ENCODE measurements around the gene SVOP. TPM values are rescaled to one million over a fixed set of nuclear protein-coding genes. Genes with fewer than 3 reads are reported as not detected.

The SVOP gene
- total and polyA plus RNA-seq, 2 donors from 2014 or later: 0.04 TPM; not detected in 1

- H3K9ac ChIP-seq (ENCODE audit: low read length in 3 of 3): no peak overlapping the region
- no peaks in the 10 kb centered on the region for H3K36me3 ChIP-seq (ENCODE audit: control insufficient read depth in 2 of 3, insufficient read depth in 3 of 3, low read length in 3 of 3)
- H3K4me3 ChIP-seq (ENCODE audit: low read length in 3 of 3): no peak overlapping the region
- FAIRE-seq: no peak
- intact Hi-C loops (cut with DNase I): no loop called here
- DNase-seq: no peak
- TF ChIP-seq, protein P1, sequence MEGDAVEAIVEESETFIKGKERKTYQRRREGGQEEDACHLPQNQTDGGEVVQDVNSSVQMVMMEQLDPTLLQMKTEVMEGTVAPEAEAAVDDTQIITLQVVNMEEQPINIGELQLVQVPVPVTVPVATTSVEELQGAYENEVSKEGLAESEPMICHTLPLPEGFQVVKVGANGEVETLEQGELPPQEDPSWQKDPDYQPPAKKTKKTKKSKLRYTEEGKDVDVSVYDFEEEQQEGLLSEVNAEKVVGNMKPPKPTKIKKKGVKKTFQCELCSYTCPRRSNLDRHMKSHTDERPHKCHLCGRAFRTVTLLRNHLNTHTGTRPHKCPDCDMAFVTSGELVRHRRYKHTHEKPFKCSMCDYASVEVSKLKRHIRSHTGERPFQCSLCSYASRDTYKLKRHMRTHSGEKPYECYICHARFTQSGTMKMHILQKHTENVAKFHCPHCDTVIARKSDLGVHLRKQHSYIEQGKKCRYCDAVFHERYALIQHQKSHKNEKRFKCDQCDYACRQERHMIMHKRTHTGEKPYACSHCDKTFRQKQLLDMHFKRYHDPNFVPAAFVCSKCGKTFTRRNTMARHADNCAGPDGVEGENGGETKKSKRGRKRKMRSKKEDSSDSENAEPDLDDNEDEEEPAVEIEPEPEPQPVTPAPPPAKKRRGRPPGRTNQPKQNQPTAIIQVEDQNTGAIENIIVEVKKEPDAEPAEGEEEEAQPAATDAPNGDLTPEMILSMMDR (IDR thresholded peaks at IDR 0.05; ENCODE audit: borderline replicate concordance, extremely low read depth, insufficient read depth): no peak
- no peaks in the 10 kb centered on the region for H3K4me1 ChIP-seq (ENCODE audit: control insufficient read depth in 2 of 3, insufficient read depth in 2 of 3, low read depth in 1 of 3, low read length in 3 of 3)
- no peaks in the 10 kb centered on the region for H3K27me3 ChIP-seq (ENCODE audit: control insufficient read depth, insufficient read depth, low read length)
- no peaks in the 10 kb centered on the region for H3K9me3 ChIP-seq (ENCODE audit: control insufficient read depth in 2 of 3, insufficient read depth in 1 of 3, low read length in 3 of 3)
- no peak overlapping the region for H3K27ac ChIP-seq (ENCODE audit: low read depth in 2 of 2, low read length in 2 of 2)
Observed at GRCh38 chr12:108930756-108931155, 90.1 kb downstream of the SVOP start.

DNA sequence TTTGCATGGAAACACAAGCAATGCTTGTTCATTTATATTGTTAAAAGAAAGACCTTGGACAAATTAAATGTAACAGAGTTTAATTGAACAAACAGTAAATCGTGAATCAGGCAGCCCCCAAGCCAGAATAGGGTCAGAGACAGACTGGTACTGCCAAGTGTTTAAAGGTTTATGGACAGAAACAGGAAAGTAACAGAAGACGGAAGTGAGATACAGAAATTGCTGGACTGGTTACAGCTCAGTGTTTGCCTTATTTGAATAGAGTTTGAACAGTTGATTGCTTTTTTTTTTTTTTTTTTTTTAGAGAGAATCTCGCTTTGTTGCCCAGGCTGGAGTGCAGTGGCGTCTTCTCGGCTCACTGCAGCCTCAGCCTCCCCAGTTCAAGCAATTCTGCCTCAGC is 90.7 kb downstream of the SVOP start:
- no peaks in the 10 kb centered on the region for H3K36me3 ChIP-seq (ENCODE audit: control insufficient read depth in 2 of 3, insufficient read depth in 3 of 3, low read length in 3 of 3)
- TF ChIP-seq, protein P1 (IDR thresholded peaks at IDR 0.05; ENCODE audit: borderline replicate concordance, extremely low read depth, insufficient read depth): no peak
- no peak overlapping the region for H3K4me3 ChIP-seq (ENCODE audit: low read length in 3 of 3)
- FAIRE-seq (no peak), DNase-seq (no peak)
- intact Hi-C loops (cut with DNase I): no loop called here
- no peak overlapping the region for H3K27ac ChIP-seq (ENCODE audit: low read depth in 2 of 2, low read length in 2 of 2)
- no peaks in the 10 kb centered on the region for H3K4me1 ChIP-seq (ENCODE audit: control insufficient read depth in 2 of 3, insufficient read depth in 2 of 3, low read depth in 1 of 3, low read length in 3 of 3)
- H3K27me3 ChIP-seq (ENCODE audit: control insufficient read depth, insufficient read depth, low read length): no peaks in the 10 kb centered on the region
- no peak overlapping the region for H3K9ac ChIP-seq (ENCODE audit: low read length in 3 of 3)
- no peaks in the 10 kb centered on the region for H3K9me3 ChIP-seq (ENCODE audit: control insufficient read depth in 2 of 3, insufficient read depth in 1 of 3, low read length in 3 of 3)

- no peak for DNase-seq
- intact Hi-C loops (cut with DNase I): no loop called here
- no peaks in the 10 kb centered on the region for H3K4me1 ChIP-seq (ENCODE audit: control insufficient read depth in 2 of 3, insufficient read depth in 2 of 3, low read depth in 1 of 3, low read length in 3 of 3)
- TF ChIP-seq, protein P1 (IDR thresholded peaks at IDR 0.05; ENCODE audit: borderline replicate concordance, extremely low read depth, insufficient read depth): no peak
- H3K27me3 ChIP-seq (ENCODE audit: control insufficient read depth, insufficient read depth, low read length): no peaks in the 10 kb centered on the region
- no peaks in the 10 kb centered on the region for H3K9me3 ChIP-seq (ENCODE audit: control insufficient read depth in 2 of 3, insufficient read depth in 1 of 3, low read length in 3 of 3)
- no peak overlapping the region for H3K4me3 ChIP-seq (ENCODE audit: low read length in 3 of 3)
- H3K36me3 ChIP-seq (ENCODE audit: control insufficient read depth in 2 of 3, insufficient read depth in 3 of 3, low read length in 3 of 3): no peaks in the 10 kb centered on the region
- no peak overlapping the region for H3K27ac ChIP-seq (ENCODE audit: low read depth in 2 of 2, low read length in 2 of 2)
- no peak overlapping the region for H3K9ac ChIP-seq (ENCODE audit: low read length in 3 of 3)
- no peak for FAIRE-seq
Observed at GRCh38 chr12:108928695-108929094, 92.2 kb downstream of the SVOP start.

DNA sequence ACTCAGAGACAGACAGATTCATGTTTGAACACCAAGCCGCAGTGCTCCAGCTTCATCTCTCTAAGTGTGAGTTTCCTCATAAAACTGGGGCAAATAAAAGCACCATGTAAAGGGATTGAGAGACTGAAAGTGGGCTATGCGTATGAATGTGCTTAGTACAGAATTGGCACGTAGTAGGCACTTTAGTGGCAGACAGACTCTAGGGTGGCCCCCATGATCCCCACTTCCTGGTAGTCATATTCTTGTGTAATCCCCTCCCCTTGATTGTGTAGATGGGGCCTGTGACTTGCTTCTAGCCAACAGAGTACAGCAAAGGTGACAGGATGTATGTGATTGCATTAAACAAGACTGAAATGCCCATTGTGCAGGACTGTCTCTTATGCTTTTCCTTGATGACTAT is 98.0 kb downstream of the SVOP start:
- intact Hi-C loops (cut with DNase I): no loop called here
- FAIRE-seq (no peak), DNase-seq (no peak)
- no peaks in the 10 kb centered on the region for H3K9me3 ChIP-seq (ENCODE audit: control insufficient read depth in 2 of 3, insufficient read depth in 1 of 3, low read length in 3 of 3)
- no peak overlapping the region for H3K4me3 ChIP-seq (ENCODE audit: low read length in 3 of 3)
- H3K27me3 ChIP-seq (ENCODE audit: control insufficient read depth, insufficient read depth, low read length): no peaks in the 10 kb centered on the region
- no peaks in the 10 kb centered on the region for H3K36me3 ChIP-seq (ENCODE audit: control insufficient read depth in 2 of 3, insufficient read depth in 3 of 3, low read length in 3 of 3)
- no peak overlapping the region for H3K9ac ChIP-seq (ENCODE audit: low read length in 3 of 3)
- no peak overlapping the region for H3K27ac ChIP-seq (ENCODE audit: low read depth in 2 of 2, low read length in 2 of 2)
- H3K4me1 ChIP-seq (ENCODE audit: control insufficient read depth in 2 of 3, insufficient read depth in 2 of 3, low read depth in 1 of 3, low read length in 3 of 3): no peaks in the 10 kb centered on the region
- TF ChIP-seq, protein P1 (IDR thresholded peaks at IDR 0.05; ENCODE audit: borderline replicate concordance, extremely low read depth, insufficient read depth): no peak

Measured in kidney (tissue), 14 donors.